ENCODE results near the gene SMIM1. TPM values are rescaled to one million over a fixed set of nuclear protein-coding genes. Genes with fewer than 3 reads are reported as not detected.

The SMIM1 gene
- total RNA-seq, 1 donor from 2014 or later = 1.3 TPM

DNA sequence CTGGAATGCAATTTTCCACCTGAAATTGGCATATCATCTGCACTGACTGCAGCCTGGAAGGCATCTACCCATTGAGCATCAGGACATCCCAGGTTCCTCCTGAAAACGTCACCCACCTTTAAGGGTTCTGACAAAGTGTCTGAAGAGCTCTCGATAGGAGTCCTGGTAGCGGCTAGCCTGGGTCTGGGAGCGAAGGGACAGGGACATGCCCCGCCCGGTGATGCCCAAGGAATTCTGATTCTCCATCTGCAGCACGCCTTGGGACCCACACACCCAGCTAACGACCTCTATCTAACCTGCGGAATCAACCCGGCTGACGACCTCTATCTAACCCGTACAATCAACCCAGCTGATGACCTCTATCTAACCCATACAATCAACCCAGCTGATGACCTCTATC, 33.6 kb upstream of the SMIM1 start:
- H3K27ac Mint-ChIP-seq (ENCODE audit: unreplicated experiment) = no peak overlapping the region
- peaks cover 17% of the 10 kb centered on the region for H3K4me1 Mint-ChIP-seq (ENCODE audit: unreplicated experiment)
- no peak overlapping the region for H3K4me3 Mint-ChIP-seq (ENCODE audit: unreplicated experiment)
- peaks cover 24% of the 10 kb centered on the region for H3K36me3 Mint-ChIP-seq (ENCODE audit: unreplicated experiment)
- no peaks in the 10 kb centered on the region for H3K9me3 Mint-ChIP-seq (ENCODE audit: unreplicated experiment)
- DNase-seq (ENCODE audit: extremely low spot score, unreplicated experiment) = no peak
- H3K27me3 Mint-ChIP-seq (ENCODE audit: unreplicated experiment) = no peaks in the 10 kb centered on the region
- TF ChIP-seq, protein P1, sequence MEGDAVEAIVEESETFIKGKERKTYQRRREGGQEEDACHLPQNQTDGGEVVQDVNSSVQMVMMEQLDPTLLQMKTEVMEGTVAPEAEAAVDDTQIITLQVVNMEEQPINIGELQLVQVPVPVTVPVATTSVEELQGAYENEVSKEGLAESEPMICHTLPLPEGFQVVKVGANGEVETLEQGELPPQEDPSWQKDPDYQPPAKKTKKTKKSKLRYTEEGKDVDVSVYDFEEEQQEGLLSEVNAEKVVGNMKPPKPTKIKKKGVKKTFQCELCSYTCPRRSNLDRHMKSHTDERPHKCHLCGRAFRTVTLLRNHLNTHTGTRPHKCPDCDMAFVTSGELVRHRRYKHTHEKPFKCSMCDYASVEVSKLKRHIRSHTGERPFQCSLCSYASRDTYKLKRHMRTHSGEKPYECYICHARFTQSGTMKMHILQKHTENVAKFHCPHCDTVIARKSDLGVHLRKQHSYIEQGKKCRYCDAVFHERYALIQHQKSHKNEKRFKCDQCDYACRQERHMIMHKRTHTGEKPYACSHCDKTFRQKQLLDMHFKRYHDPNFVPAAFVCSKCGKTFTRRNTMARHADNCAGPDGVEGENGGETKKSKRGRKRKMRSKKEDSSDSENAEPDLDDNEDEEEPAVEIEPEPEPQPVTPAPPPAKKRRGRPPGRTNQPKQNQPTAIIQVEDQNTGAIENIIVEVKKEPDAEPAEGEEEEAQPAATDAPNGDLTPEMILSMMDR (IDR thresholded peaks at IDR 0.05) = no peak

DNA sequence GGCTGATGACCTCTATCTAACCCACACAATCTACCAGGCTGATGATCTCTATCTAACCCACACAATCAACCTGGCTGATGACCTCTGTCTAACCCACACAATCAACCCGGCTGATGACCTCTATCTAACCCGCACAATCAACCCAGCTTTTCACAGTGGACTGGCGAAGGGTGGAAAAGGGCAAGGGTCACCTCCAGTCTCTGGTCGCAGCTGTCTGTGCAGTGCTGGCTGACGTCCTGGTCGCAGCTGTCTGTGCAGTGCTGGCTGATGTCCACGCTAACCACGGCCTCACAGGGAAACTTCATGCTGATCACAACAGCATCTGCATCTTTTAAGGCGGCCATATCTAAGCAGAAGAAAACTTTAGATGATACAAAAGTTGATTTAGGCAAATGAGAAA, 32.5 kb upstream of the SMIM1 start:
- Mint-ChIP-seq H3K27ac (ENCODE audit: unreplicated experiment) (no peak overlapping the region), H3K4me3 (ENCODE audit: unreplicated experiment) (no peak overlapping the region), H3K9me3 (ENCODE audit: unreplicated experiment) (no peaks in the 10 kb centered on the region), H3K36me3 (ENCODE audit: unreplicated experiment) (peaks cover 24% of the 10 kb centered on the region), H3K27me3 (ENCODE audit: unreplicated experiment) (no peaks in the 10 kb centered on the region), H3K4me1 (ENCODE audit: unreplicated experiment) (peaks cover 18% of the 10 kb centered on the region)
- DNase-seq (ENCODE audit: extremely low spot score, unreplicated experiment) = no peak
- TF ChIP-seq, protein P1 (IDR thresholded peaks at IDR 0.05) = no peak

DNA sequence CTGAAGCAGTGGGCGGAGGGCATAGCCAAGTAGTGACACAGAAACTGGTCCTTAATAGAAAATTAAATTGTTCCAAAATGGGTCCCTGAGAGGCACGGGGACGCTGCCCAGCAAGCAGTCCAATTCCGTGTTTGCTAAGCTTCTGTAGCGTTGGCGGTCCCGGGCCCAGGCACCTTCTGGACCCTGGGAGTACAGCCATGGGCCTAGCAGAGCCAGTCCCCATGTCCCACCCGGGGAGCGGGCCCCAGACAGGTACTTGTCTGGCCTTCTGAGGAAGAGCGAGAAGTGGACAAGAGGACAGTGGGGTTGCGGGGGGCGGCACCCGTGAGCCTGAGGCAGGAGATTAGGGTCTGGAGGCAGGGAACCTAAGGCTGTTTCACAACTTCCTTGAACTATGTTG, 31.8 kb upstream of the SMIM1 start:
- Mint-ChIP-seq H3K36me3 (ENCODE audit: unreplicated experiment) (peaks cover 24% of the 10 kb centered on the region), H3K4me1 (ENCODE audit: unreplicated experiment) (peaks cover 22% of the 10 kb centered on the region), H3K9me3 (ENCODE audit: unreplicated experiment) (no peaks in the 10 kb centered on the region), H3K27me3 (ENCODE audit: unreplicated experiment) (no peaks in the 10 kb centered on the region), H3K4me3 (ENCODE audit: unreplicated experiment) (no peak overlapping the region), H3K27ac (ENCODE audit: unreplicated experiment) (no peak overlapping the region)
- TF ChIP-seq, protein P1 (IDR thresholded peaks at IDR 0.05) = no peak
- DNase-seq (ENCODE audit: extremely low spot score, unreplicated experiment) = no peak

DNA sequence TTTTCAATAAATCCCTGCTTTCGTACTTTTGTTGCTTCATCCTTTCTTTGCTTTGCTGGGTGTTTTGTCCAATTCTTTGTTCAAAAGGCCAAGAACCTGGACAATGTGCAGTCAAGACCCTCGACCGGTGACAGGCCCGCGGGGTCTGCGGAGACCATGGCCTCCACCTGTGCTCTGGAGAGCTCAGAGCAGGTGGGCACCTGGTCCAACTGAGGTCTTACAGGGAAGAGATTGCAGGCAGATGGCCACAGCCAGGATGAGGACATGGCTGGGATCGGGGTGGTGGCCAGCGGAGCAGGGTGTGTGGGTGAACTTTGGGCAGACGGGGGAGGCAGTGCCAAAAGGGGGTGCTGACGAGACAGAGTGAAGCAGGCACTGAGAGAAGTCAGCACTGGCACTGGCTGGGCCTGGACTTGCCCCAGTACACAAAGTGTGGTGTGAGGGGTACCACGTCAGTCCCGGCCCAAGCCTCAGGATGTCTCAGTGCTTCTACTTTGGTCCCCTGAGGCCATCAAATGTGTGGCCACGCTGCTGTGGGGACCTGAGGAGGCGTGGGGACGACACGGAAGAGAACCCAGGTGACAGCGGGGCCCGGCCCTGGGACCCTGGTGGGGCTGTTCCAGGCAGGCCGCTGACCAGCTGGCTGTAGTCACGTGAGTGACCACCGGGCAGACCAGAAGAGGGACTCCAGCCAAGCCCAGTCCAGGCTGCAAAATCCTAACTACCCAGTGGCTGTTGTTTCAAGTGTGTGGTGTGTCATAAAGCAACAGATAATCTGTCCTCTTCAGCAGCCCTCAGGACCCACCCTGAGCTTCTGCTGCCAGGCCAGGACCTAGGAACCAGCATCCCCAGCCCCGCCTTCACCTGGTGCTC, 30.7 kb upstream of the SMIM1 start:
- Mint-ChIP-seq H3K4me1 (ENCODE audit: unreplicated experiment) (peaks cover 20% of the 10 kb centered on the region), H3K36me3 (ENCODE audit: unreplicated experiment) (peaks cover 22% of the 10 kb centered on the region), H3K4me3 (ENCODE audit: unreplicated experiment) (no peak overlapping the region), H3K27ac (ENCODE audit: unreplicated experiment) (no peak overlapping the region), H3K27me3 (ENCODE audit: unreplicated experiment) (no peaks in the 10 kb centered on the region), H3K9me3 (ENCODE audit: unreplicated experiment) (no peaks in the 10 kb centered on the region)
- DNase-seq (ENCODE audit: extremely low spot score, unreplicated experiment) = no peak
- TF ChIP-seq, protein P1 (IDR thresholded peaks at IDR 0.05) = no peak

DNA sequence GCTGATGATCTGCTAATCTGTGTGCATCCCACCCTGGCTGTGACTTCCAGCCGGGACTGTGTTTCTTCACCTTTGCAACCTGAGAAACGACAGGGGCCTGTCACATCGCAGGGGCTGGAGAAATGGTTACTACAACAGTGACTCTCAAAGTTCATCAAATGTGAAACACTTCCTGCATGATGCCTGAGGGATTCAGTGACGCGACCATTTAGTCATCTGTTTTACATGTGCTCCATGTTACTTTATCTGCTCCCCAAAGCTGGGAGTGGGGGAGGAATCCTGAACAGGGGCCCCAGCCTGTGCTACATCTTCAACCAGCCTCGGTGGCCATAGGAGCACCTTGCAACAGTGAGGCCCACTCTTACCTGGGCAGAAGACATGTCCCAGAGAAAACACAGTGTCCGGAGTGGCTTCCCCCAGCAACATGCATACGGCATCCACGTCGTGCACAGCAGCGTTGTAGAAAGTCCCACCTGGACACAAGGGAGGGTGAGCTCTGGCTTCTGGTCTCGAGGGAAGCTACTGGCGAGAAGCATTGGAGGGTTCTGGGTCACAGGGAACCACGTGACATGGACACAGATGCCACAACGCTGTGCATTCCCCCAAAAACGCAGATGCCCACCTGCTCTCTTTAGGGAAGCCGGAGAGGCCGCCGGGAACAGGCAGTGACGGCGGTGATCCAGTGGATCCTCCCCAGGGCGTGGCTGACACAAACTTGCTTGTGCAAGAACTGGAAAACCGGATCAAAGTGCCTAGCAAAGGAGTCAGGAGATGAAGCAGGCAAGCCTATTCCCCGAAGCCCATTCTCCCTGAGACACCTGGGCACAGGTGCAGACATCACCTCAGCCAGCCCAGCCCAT, 29.9 kb upstream of the SMIM1 start:
- no peak overlapping the region for H3K4me3 Mint-ChIP-seq (ENCODE audit: unreplicated experiment)
- no peak overlapping the region for H3K27ac Mint-ChIP-seq (ENCODE audit: unreplicated experiment)
- no peak for DNase-seq (ENCODE audit: extremely low spot score, unreplicated experiment)
- no peaks in the 10 kb centered on the region for H3K27me3 Mint-ChIP-seq (ENCODE audit: unreplicated experiment)
- H3K4me1 Mint-ChIP-seq (ENCODE audit: unreplicated experiment) = peaks cover 20% of the 10 kb centered on the region
- TF ChIP-seq, protein P1 (IDR thresholded peaks at IDR 0.05) = no peak
- peaks cover 16% of the 10 kb centered on the region for H3K36me3 Mint-ChIP-seq (ENCODE audit: unreplicated experiment)
- no peaks in the 10 kb centered on the region for H3K9me3 Mint-ChIP-seq (ENCODE audit: unreplicated experiment)

Data from osteocyte (in vitro differentiated cells).